Eye (tissue), 1 donor: ENCODE data around the gene ARHGAP6.

Source experiments
- DNase-seq: peaks from one replicate; pipeline ENCODE4 v3.0.0-alpha.2; 2015

The ARHGAP6 gene

GRCh38 chrX:11575332-11575731, 90.4 kb downstream of the ARHGAP6 start:
- no peak for DNase-seq

- no peak for DNase-seq
Observed at GRCh38 chrX:11567528-11568220, 98.0 kb downstream of the ARHGAP6 start.

DNA sequence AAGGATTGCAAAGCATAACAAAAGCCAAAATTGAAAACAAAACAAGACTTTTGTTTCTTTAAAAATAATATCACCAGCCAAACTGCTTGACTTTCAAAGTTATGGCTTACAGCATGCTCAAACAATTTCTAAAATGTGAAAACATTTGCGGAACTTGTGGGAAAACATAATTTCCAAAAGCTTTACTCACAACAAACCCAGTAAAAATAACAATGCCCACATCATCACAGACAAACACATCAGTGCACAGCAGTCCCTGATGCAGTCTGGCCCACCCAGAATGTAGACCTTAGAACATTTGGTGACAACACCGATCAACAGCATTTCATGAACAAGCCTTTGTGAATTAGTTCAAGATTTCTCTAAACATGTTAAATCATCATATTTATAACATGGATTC, 98.9 kb downstream of the ARHGAP6 start:
- no peak for DNase-seq

DNA sequence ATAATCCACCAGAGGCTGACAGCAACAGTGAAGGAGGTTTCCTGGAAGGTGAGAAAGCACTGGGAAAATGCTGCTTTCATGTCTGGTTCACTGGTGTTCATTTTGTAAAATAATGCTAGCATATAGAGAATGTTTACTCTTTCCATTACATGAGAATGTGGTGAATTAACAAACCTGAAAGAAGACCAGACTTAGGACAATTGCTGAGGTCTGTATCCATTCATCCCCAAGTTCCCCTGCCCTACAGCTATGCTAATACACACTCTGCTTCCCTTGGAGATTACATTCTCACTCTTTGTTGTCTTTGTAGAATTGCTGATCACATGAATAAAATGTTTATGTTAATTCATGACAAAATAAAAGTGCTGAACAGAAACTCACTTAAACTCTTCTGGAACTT, 99.5 kb downstream of the ARHGAP6 start:
- no peak for DNase-seq

GRCh38 chrX:11564546-11564945, 101.2 kb downstream of the ARHGAP6 start:
- DNase-seq = no peak

DNA sequence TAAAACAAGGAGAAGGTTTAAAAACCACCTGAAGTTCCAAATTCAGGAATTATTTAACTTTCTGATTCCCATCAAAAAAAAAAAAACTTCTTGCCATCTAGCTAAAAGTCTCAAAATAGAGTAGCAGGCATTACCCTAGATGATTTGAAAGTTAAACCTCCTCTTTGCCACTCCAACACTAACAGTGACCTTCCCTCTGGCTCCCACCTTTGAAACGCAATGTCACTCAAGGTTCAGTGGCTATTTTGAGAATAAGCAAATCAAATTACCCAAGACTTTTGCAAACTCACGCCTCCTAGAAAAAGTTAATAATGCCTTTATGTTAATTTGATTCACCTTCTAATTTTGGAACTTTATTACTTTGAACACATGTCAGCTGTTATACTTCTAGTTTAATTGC, 103.2 kb downstream of the ARHGAP6 start:
- DNase-seq = no peak

DNA sequence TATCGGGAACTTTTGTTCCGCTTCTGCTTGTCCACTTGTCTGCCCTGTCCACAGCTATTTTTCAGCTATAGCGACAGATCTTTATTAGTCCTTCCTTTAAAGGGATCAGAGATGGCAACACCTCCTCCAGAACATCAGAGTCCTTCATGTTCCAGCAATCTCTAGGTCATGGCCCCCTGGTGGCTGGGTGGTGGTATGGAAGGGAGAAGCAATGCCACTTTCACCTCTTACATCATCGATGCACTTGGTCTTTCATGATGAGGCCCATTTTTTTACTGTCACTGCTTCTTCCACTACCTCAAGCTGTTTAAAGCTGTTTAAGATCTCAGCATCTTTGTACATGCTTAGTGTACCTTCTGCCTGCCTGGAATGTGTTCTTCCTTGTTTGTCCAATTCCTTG, 106.7 kb downstream of the ARHGAP6 start:
- DNase-seq = no peak

DNA sequence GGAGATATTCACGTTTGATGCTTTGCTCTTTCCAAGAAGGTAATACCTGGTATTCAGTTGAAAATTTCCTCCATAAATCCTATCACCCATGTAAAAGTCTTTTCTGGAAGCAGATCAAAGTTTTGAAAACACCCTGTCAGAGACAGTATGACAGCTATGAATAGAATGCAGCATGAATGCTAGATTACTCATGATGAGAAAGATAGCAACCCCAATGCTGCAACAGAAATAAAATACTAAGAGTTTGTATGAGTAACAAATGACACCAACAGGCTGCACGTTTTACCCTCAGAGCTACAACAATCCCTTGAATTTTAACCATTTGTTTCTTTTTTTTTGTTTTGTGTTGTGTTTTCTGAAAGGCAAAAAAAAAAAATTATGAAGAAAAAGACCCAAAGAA, 108.6 kb downstream of the ARHGAP6 start:
- no peak for DNase-seq

- no peak for DNase-seq
Observed at GRCh38 chrX:11555759-11556158, 110.0 kb downstream of the ARHGAP6 start.

GRCh38 chrX:11553594-11553993, 112.1 kb downstream of the ARHGAP6 start:
- DNase-seq = no peak

DNA sequence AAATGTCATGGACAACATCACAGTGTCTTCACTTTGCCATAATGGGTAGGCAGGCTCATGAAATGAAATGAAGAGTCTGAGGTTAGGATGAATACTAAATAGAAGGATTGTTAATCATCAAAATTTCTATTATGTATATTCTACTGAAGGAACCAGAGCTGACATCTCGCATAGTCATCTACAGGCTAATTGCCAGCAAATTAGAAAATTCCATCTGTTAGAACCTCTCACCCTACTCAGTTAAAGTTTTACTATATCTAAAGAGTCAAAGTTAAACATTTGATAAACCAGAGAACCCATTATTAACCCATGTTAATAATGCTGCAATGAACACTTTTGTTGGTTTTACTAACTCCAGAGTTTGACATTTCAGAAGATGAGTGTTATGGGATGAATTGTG, 114.6 kb downstream of the ARHGAP6 start:
- DNase-seq = no peak

DNA sequence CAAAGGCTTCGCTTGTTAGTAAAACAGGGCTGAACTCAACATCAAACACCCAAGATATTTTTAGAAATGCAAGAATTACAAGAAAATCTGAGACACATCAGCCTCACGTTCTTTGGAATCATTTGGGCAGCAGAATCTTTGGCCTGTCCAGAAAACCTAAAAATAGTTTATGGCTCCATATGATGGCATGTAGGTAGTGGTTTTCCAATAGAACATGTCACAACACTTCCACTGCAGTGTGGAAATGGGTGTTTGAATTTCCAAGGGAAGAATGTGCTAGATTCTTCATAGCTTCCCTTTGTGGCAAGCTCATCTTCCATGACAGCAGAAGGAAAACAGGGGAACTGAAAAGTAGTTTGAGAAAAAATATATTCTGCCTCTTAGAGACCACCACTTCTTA, 118.8 kb downstream of the ARHGAP6 start:
- no peak for DNase-seq

- DNase-seq = no peak
Observed at GRCh38 chrX:11543249-11543648, 122.5 kb downstream of the ARHGAP6 start.

- DNase-seq = no peak
Observed at GRCh38 chrX:11541510-11541909, 124.2 kb downstream of the ARHGAP6 start.

GRCh38 chrX:11540532-11541377, 125.0 kb downstream of the ARHGAP6 start:
- DNase-seq = no peak

- no peak for DNase-seq
Observed at GRCh38 chrX:11537141-11537540, 128.6 kb downstream of the ARHGAP6 start.

DNA sequence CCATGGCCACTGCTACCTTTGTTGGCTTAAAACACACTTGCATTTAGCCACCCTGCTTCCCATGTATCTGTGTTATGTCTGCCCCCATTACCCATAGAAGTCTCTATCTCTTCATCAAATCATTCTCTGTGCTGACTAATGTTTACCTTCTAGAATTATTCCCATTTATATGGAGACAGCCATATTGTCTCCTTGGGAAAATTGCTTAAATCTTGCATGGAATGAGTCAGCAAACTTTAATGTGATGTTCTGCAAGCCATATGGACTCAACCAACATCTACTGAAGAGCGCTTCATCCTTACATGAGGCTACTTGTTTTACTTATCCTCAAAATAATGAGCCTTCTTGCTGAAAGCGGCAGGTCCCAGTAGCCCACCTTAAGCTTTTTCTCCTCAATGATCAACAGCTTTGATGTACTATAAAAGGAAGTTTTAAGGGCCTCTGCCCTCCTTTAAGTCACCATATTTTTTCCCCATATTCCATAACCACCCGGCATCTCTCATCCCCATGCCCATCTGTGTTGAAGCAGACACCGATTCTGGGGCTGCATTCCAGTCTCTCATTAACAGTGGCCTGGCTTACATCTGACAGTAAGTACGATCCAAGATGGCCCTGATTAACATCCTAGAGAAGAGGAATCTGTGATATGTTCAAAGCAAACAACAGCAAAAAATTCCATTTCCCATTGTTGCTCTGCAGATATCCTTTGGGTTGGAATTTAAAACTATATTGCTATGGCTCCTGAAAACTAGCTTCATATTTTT, 130.4 kb downstream of the ARHGAP6 start:
- no peak for DNase-seq

- DNase-seq = peak; percentile 73
Observed at GRCh38 chrX:11533199-11533651, 132.5 kb downstream of the ARHGAP6 start.

- DNase-seq = no peak
Observed at GRCh38 chrX:11532291-11533078, 133.2 kb downstream of the ARHGAP6 start.

DNA sequence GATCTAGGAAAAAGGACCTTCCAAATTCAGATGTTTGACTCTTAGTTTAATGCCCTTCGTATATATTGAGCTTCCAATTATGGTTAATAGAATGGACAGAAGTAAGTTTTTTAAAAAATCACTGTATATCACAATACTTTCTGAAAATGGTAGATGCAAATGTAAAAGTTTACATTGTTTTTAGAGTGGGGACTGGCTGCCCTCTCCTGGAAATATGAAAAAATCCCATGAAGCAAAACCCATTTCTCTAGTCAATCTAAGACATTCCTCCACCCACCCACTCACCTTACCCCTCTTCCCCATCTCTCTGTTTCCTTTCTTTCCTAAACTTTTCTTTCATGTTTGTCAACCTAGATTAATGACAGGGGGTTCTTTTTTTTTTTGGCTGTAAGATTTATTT, 134.5 kb downstream of the ARHGAP6 start:
- DNase-seq = peak; percentile 31

GRCh38 chrX:11530621-11531020, 135.1 kb downstream of the ARHGAP6 start:
- DNase-seq = no peak

DNA sequence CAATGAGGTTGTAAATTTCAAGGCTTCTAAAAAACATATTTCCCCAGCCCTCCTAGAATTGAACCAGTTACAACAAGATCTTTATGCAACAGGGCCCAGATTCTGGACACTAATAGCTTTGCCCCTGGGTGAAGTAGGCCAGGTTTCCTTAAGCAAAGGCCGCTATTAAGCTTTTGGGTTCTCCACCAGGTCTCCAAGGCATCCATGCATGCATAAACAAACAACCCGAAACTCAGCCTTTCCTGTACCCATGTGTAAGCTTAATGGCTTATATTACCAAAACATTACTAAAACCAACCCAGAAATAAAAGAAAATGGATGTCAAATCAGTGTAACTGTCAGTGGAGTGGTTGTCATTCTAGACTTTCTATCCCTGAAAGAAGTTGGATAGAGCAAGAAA, 137.1 kb downstream of the ARHGAP6 start:
- no peak for DNase-seq

DNA sequence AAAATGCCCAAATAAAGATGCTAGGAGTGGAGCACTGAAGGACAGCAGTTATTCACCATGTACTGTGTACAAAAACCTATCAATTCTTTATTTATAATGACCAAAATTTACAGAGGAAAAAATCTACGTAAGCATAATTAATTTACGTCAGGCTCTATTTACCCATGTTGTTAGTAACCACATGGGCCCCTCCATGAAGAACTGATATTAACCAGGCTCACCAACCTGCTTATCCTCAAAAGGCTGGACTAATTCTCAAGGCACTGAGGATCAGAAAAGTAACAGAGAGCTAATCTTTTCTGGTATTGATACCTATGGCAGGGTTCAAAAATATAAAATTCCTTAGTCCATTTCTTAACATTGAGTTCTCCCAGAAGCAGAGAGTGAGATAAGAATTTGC, 140.0 kb downstream of the ARHGAP6 start:
- no peak for DNase-seq
